Dermis blood vessel endothelial cell (primary cell): ENCODE data around the gene DBF4B. TPM values are rescaled to one million over a fixed set of nuclear protein-coding genes. Genes with fewer than 3 reads are reported as not detected.

Experiments used
- DNase-seq: peaks from one replicate; pipeline ENCODE4 v3.0.0; 2010
- total RNA-seq: library from RNA; depleted of rRNA; stranded (reverse); fragments of >200 nt; gene quantifications from 2 replicates; pipeline ENCODE4 v1.2.3, GENCODE V29; 2014

The DBF4B gene
- total RNA-seq, 1 donor from 2014 or later, result 2.6 TPM

DNA sequence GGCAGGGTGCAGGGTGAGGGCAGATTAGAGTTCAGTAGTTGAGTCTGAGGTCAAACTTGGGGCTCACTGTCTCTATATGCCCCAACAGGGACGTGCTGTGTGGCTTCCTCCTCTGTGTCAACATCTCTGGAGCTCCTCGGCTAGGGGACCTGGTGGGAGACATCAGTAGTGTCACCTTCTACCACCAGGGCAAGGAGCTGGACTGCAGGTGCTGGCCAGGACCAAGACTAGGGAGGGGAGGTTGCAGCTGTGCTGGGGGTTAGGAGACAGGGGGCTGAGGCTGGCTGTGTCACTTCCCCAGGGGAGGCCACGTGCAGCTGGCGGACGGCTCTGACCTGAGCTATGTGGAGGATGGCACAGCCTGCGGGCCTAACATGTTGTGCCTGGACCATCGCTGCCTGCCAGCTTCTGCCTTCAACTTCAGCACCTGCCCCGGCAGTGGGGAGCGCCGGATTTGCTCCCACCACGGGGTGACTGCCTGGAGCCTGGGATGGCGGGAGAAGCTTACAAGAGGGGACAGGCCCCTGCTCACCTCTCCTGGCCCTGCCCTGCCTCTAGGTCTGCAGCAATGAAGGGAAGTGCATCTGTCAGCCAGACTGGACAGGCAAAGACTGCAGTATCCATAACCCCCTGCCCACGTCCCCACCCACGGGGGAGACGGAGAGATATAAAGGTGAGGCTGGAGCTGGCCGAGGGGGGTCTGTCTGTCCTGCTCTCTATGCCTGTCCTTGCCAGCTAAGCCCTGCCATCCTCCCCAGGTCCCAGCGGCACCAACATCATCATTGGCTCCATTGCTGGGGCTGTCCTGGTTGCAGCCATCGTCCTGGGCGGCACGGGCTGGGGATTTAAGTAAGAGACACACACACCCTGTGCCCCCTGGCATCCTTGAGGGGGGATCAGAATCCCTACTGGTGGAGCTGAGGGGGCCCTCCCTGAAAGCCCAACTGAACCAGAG lies 69.2 kb downstream of the DBF4B start:
- no peak for DNase-seq

DNA sequence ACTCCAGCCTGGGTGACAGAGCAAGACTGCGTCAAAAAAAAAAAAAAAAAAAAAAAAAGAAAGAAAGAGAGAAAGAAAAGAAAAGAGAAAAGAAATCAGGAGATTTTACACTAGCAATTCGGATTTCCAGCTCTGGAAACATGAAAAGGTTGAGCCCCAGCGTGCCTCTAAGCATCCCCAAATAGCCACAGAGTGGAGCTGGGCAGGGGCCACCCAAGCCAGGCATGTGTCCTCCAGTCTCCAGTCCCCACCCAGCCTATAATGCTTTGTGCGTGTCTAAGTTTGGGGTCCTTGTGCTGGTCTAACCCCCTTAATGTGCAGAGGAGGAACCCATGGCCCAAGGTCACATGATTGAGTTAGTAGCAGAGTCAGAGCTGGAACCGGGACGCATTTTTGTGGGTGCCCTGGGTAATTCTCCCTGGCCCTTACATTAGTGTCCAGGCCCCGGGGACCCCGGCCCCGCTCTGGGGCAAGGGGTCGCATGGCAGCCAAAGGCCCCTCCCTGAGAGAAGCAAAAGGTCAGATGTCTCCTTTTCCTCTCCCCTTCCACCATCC lies 70.3 kb downstream of the DBF4B start:
- no peak for DNase-seq

DNA sequence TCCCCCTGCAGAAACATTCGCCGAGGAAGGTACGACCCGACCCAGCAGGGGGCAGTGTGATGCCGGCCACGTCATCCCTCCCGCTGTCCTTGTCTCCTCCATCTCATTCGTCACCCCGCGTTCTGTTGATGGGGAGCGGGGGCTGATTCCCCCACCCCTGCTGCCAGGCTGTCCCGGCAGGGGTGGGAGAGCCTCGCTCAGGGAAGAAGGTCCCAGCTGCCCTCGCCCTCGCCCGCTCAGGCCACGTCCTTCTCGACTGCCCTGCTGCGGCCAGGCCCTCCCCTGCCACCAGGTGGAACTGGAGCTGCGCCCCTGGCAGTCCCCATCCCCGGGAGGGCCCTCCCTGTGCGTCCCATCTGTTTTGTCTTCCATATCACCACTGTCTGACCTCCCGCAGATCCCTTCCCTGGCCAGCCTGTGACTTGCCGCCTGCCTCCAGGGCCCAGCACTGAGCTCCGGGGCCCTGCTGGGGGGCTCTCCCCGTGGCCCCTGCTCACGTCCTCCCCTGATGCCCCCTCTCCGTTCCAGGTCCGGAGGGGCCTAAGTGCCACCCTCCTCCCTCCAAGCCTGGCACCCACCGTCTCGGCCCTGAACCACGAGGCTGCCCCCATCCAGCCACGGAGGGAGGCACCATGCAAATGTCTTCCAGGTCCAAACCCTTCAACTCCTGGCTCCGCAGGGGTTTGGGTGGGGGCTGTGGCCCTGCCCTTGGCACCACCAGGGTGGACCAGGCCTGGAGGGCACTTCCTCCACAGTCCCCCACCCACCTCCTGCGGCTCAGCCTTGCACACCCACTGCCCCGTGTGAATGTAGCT lies 71.0 kb downstream of the DBF4B start:
- peak; percentile 82 for DNase-seq

DNA sequence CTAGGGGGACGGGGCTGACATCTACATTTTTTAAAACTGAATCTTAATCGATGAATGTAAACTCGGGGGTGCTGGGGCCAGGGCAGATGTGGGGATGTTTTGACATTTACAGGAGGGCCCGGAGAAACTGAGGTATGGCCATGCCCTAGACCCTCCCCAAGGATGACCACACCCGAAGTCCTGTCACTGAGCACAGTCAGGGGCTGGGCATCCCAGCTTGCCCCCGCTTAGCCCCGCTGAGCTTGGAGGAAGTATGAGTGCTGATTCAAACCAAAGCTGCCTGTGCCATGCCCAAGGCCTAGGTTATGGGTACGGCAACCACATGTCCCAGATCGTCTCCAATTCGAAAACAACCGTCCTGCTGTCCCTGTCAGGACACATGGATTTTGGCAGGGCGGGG lies 71.7 kb downstream of the DBF4B start:
- DNase-seq, result no peak

DNA sequence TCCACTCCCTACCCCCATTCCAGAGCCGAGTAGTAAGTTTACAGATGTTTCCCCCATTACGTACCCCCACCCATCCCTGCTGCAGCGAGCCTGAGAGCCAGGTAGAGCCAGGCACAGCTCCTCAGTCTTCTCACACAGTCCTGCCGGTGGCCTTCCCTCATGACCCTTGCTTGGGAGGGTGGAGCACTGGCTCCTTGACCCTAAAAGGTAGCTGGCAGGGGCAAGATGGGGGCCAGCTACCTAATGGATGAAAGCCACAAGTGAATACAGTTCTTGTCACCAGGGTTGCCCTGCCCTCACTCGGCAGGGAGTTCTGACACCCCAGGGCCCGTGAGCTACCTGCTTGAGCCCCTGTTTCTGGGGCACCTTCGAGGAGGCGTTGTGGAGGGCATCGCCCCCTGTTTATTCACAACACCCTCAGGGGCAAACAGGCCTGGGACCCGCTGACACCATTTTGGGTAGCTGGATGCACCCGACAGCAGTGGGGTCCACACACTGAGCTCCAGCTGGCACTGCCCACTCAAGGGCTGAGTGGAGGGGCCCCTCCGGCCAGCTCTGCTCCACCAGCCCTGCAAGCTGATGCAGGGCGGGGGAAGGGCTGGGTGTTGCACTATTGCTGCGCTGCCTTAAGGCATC lies 72.5 kb downstream of the DBF4B start:
- DNase-seq, result no peak

DNA sequence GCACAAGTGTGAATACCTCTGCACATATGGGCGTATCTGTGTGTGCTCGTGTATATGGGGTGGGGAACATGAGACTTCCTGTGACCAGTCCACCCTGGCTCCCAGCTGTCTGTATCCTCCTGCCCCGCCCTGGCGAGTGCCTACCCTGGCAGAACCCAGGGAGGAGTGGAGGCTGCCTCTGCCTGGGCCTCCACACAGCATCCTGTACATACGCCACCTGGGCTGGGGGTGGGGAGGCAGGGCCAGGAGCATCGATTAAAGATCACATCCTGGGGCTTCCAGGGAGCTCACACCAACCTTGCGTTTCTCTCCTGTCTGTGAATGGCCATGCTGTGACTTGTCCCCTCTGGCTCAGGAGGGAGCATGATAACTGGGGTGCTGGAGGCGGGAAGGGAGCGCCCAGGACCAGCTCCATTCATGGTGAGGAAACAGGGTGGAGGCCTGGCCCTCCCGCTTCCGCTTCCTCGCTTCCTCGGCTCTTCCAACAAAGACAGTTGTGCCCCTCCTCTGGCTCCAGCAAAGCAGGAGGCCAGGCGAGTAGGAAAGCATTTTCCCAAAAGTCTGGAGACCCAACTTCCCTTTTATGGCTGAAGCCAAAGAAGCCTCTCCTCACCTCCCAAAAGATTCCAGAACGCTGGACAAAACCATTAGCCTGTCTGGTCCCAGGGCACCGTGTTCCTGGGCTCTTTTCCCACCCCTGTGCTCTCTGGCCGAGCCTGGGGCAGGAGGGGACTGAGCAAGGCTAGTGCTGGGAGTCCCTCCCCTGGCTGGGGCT lies 73.3 kb downstream of the DBF4B start:
- no peak for DNase-seq

DNA sequence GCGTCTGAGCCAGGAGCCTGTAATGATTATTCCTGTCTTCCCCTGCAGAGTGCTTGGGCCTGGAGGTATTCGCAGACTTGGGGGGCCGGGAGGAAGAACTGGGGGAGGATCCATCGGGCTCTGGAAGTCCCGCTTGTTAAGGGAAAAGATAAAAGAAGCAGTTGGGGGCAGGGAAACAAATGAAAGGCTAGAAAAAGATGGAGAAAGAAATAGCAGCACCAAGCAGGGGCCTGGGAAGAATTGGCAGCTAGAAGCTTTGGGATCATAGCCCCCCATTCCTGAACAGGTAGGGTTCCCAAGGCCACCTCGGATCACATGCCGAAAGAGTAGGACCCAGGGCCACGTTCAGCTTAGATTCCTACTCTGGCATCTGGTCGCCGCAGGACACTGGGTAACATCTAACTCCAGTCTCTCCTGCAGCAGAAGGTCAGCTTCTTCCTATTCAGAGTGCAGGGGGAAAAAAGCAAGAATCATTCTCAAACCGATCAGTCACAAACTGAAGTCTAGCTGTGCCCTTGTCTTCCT lies 73.9 kb downstream of the DBF4B start:
- no peak for DNase-seq

DNA sequence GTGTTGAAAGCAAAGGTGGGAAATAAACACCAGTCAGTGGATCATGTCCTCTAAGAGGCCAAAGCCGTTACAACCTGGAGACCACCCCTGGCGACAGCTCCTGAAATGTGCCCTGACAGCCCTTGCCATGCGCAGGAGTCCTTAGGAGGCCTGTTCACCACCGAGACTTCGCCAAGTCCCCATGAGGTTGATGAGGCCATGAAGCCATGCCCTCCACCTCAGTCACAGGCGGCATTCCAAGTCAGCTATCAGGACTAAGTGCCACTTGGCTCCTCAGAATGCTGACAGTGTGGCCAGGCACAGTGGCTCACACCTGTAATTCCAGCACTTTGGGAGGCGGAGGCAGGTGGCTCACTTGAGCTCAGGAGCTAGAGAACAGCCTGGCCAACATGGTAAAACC lies 77.5 kb downstream of the DBF4B start:
- no peak for DNase-seq

DNA sequence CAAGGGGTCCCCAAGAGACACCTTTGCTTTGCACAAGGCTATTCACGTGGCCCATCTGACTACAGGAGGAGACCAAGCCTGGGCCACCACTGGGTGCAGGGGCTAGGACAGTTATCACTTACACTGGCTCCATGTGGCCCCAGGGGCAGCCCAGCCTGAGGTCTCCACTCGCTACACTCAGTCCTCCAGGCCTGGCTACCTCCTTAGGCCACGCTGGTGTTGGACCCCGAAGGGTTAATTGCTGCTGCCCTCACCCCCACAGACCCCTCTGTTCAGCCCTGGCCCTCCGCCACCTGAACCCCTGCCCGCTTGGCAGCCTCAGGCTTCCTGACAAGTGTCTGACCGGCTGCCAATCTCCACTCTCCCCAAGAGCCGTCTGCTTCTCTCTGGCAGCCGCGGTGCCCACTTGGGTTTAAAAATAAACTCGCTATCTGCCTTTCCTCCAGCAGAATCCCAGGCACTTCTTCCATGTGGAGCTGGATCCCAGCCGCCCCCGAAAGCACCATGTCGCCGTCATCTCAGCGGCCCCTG lies 78.2 kb downstream of the DBF4B start:
- DNase-seq, result no peak

DNA sequence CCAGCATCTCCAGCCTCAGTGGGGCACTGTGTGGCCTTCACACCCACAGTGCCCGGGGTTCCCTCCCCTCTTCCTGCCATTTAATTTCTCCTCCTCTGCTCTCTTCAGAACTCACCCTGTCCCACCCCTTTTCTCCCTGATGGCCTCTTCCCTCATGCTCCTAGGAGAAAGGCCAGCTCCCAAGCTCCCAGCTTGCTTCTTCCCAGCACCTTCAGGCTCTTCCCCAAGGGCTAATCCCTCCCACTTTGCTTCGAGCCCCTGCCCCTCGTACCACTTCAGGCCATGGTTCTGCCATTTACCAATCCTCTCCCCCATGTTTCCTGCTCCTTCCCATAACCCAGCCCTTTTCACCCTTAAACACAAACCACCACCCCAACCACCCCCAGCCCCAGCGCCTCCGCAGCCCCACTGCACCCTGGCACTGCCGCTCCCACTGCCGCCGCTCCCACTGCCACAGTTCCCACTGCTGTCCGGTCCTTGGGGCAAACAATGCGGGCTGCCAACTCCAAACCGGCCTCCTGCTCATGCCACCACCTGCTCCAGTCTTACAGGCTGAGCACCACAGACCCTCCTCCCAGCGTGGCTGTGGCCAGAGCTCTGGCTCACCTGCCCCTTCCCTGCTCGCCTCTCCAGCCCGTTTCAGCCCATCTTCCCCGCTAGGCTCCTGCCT lies 78.9 kb downstream of the DBF4B start:
- no peak for DNase-seq

DNA sequence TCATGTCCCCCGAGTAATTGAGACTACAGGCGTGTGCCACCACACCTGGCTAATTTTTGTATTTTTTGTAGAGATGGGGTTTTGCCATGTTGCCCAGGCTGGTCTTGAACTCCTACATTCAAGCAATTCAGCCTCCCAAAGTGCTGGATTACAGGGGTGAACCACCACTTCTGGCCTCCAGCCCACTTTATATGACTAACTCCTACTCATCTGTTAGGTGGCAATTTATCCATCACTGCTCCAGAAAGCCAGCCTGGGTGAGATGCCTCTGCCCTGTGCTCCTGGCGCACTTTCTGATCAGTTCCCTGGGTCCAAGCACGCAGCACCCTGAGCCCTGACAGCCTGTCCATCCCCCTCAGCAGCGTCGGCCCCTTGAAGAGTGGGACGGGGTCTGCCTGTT lies 79.7 kb downstream of the DBF4B start:
- DNase-seq, result no peak

DNA sequence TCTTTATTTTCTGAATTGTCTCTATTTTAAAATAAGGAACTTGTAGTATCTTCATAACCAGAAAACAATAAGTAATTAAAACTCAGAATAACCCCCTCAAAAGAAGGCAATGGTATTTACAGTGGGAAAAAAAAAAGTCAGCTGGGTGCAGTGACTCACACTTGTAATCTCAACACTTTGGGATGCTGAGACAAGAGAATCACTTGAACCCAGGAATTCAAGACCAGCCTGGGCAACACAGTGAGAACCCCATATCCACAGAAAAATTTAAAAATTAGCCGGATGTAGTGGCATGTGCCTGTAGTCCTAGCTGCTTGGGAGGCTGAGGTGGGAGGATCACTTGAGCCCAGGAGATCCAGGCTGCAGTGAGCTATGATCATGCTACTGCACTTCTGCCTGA lies 83.8 kb downstream of the DBF4B start:
- no peak for DNase-seq

DNA sequence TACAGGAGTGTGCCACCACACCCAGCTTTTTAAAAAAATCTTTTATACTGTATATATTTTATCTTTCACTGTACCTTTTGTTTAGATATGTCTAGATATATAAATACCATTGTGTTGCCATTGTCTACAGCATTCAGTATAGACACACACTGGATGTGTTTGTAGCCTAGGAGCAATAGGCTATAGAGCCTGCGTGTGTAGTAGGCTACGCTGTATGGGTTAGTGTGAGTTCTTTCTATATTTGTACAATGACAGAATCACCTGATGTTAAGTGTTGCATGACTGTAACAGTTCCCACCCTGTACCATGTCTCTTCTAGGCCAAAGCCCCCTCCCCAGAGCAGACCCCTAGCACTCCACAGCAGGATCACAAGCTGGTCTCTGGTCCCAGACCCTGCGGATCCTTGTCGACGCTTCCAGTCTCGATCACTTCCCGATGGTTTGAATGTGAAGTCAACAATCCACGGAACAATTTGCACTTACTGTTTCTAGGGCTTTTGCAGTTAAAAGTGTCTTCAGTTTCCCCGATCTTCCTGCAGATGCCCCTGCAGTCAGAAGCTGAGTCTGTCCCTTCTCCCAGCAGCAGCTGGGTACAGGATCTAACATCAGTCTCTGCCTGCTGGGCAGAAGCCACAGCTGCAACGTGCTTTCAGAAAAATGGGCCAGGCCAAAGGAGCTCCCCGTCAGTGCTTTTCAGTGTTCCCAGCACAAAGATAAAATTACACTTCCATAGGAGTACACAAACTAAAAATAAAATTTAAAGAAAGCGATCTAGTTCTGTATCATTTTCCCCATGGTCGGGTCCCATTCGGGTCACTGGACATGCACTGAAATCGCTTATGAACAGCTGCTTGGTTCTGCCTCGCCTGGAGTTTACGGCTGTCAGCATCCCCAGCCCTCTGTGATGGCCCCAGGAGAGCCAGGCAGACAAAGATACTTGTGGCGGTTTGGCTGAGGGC lies 85.7 kb downstream of the DBF4B start:
- DNase-seq, result no peak

DNA sequence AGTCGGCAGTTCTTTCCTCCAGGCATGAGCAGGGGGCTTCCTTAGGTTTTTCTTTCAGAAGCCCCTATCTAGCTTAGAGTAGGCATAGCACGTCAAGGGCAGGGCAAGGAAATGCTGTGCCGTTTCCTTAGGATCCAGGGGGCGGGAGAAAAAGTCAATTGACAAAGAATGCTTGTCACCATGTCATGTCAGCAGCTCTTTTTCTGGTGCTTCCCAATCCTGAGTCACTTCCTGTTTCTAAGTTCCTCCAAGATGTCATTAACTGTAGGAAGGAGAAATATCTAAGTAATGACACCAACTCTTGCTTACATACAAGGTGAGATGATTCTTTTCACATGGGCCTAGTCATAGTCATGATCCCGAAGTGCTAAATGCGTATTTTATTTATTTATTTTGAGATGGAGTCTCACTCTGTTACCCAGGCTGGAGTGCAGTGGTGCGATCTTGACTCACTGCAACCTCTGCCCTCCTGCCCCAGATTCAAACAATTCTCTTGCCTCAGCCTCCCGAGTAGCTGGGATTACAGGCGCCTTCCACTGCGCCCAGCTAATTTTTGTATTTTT lies 86.5 kb downstream of the DBF4B start:
- DNase-seq, result peak; percentile 92

DNA sequence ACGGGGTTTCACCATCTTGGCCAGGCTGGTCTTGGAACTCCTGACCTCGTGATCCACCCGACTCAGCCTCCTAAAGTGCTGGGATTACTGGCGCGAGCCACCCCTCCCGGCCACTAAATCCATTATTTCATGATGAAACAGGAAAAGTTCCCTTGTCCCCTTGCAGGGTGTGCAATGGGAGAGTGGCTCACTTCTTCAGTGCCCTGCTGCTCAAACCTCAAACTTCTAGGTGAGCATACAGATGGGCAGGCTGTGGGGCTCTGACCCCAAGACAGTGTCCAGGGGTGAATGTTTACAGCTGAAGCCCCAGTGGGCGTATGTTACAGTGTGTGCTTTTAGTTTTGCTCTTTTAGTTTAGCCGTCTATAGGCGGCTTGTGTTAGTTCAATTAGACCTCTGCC lies 87.0 kb downstream of the DBF4B start:
- DNase-seq, result no peak

DNA sequence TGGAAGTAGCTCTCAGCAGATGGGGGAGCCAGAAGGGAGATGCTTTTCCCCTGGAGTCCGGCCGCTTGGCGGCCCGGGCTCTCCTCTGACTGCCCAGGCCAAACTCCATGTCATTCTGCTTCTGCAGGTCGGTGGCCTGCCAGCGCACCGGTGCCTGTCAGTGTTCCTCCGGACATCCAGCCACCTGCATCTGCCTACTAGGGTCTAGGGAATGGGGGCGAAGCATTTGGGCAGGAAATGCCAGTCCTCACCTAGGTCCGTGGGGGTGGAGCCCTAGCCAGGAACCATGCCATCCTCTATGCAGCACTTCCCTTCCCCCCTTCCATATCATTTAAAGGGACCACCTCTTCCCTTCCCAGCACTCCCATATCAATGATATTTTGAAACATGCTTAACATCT lies 87.5 kb downstream of the DBF4B start:
- DNase-seq, result no peak

DNA sequence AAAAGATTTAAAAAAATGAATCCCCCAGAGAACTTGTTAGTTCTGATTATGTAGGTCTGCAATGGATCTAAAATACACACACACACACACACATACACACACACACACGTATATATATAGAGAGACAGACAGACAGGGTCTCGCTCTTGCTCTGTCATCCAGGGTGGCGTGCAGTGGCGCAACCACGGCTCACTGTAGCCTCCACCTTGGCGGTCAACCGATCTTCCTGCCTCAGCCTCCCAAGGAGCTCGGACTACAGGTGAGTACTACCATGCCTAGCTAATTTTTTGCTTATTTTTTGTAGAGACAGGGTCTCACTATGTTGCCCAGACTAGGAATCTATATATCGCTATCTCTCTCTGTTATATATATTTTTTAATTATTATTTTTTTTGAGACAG lies 88.3 kb downstream of the DBF4B start:
- no peak for DNase-seq

DNA sequence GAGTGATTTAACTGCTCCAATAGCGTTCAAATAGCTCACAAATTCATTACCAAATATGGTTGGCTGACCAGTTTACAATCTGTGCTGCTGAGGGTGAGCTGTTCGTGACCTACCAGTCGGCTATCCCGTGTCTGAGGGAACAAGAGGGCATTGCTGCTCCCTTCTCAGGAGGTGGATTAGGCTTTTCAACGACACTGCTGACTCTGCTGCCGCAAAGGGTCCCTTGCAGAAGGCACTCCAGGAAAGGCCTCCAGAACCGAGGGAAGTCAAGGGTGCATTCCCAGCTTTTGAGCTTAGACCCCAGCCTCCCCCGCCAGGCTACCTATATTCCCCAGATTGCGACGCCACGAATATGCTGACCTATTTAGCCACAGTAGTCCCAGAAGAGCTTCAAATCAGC lies 89.3 kb downstream of the DBF4B start:
- DNase-seq, result no peak

DNA sequence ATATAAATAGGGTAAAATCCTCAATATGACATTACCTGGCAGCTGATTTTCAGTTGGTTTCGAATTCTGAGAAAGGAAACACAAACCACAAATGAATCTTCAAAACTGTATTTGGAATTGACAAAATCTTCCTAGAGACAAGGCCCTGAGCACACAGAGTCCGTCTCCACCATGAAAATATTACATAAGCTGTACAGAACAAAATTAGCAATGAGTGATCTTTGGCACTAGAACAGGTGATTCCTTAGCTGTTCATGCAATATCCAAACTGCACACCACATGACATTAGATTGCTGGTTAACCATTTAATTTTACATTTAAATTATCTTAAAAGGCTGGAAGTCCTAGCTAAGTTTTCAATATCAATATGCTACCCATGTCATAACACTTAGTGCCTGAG lies 89.9 kb downstream of the DBF4B start:
- no peak for DNase-seq
